Gastrocnemius medialis (tissue), 4 donors: ENCODE results near the gene CLNK. TPM values are rescaled to one million over a fixed set of nuclear protein-coding genes. Genes with fewer than 3 reads are reported as not detected.

Experiments
- ATAC-seq, 2 donors: fragments of 150-250 bp; one replicate each; pipeline ENCODE4 v1.9.1; 2016
- DNase-seq, 2 donors: peaks; one replicate each; pipeline ENCODE4 v3.0.0-alpha.2; 2019
- H3K27ac ChIP-seq, 4 donors: fragments of 200-600 bp; sonication (generic); 1 replicate in 1 of 4; 2 replicates in 3 of 4; pipeline ENCODE4 v1.5.1; 2016 to 2018; ENCODE audit warnings: mild to moderate bottlenecking in 2 of 4, moderate library complexity in 1 of 4
- H3K27me3 ChIP-seq, 3 donors: fragments of 200-600 bp; sonication (generic) in 2 of 3; 1 replicate in 1 of 3; 2 replicates in 2 of 3; pipeline versions ENCODE4 v1.5.1 to v1.6.0; 2016 to 2019; ENCODE audit warnings: mild to moderate bottlenecking in 1 of 3, moderate library complexity in 1 of 3
- H3K36me3 ChIP-seq, 2 donors: fragments of 200-600 bp; sonication (generic) in 1 of 2; one replicate each; pipeline ENCODE4 v1.5.1; 2017 to 2018
- H3K4me1 ChIP-seq, 2 donors: fragments of 200-600 bp; sonication (generic) in 1 of 2; one replicate each; pipeline ENCODE4 v1.5.1; 2016 to 2017; ENCODE audit warnings: mild to moderate bottlenecking in 2 of 2
- H3K4me3 ChIP-seq, 4 donors: fragments of 200-600 bp; sonication (generic) in 3 of 4; 1 replicate in 1 of 4; 2 replicates in 3 of 4; pipeline ENCODE4 v1.5.1; 2016 to 2019; ENCODE audit warnings: mild to moderate bottlenecking in 2 of 4
- H3K9me3 ChIP-seq, 3 donors: fragments of 200-600 bp; sonication (generic) in 2 of 3; 1 replicate in 1 of 3; 2 replicates in 2 of 3; pipeline ENCODE4 v1.5.1; 2016 to 2019
- POLR2A ChIP-seq, 2 donors: fragments of 450-650 bp; IDR thresholded peaks; one replicate each; pipeline ENCODE4 v1.6.1; 2017; ENCODE audit warnings: antibody characterized with exemption in 2 of 2, mild to moderate bottlenecking in 2 of 2, moderate library complexity in 2 of 2
- in situ Hi-C, 4 donors: fragments of 200-750 bp; cut with MboI; loops; one replicate each; pipeline versions ENCODE4 v1.15.0 to v1.8.0; 2017; ENCODE audit warnings: low sequenced_read_pairs in 4 of 4
- intact Hi-C: fragments of 100-400 bp; cut with DNase I; formaldehyde crosslinking; loops from one replicate; pipeline ENCODE4 v1.15.1; 2023; ENCODE audit warnings: low total_unique reads
- total RNA-seq, 4 donors: library from RNA; depleted of rRNA; stranded (reverse); fragments of >200 nt; gene quantifications; one replicate each; pipeline versions ENCODE4 v1.1.0 to v1.2.3, GENCODE V29; 2016
- TF ChIP-seq, protein P1 (sequence below), 5 experiments: fragments of 450-650 bp in 3 of 5; fragments of 200-600 bp in 2 of 5; sonication (generic) in 2 of 5; IDR thresholded peaks in 4 of 5; conservative IDR thresholded peaks in 1 of 5; 1 replicate in 4 of 5; 2 replicates in 1 of 5; pipeline ENCODE4 v1.5.1; 2016 to 2019; ENCODE audit warnings: antibody characterized with exemption in 5 of 5, mild to moderate bottlenecking in 3 of 5, moderate library complexity in 3 of 5

Gene CLNK
- total RNA-seq, 4 donors from 2014 or later: not detected

DNA sequence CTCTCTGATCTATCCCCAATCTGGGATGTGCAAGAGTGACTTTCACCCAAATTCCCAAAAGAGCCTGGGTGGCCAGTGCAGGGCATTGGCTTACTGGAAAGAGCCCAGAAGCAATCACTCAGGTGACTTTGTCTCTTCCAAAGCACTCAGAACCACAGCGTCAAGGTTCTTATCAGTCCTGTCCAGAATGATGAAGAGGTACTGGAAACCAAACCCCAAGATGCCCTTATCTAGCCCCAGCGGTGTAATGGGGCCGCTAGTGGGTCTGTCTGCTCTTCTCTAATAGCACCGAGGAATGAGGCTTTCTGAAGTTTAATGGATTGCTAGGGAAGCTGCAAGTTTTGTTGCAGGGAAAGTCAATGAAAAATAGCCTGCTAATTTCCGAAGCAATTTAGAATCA lies 21.6 kb downstream of the CLNK start:
- Histone ChIP-seq H3K36me3 (no peaks in the 10 kb centered on the region), H3K27ac (no peak overlapping the region), H3K4me1 (no peaks in the 10 kb centered on the region), H3K9me3 (no peaks in the 10 kb centered on the region), H3K27me3 (no peaks in the 10 kb centered on the region), H3K4me3 (no peak overlapping the region)
- intact Hi-C loops: no loop called here
- in situ Hi-C loops: no loop called here
- no peak for ATAC-seq
- TF ChIP-seq, protein P1, sequence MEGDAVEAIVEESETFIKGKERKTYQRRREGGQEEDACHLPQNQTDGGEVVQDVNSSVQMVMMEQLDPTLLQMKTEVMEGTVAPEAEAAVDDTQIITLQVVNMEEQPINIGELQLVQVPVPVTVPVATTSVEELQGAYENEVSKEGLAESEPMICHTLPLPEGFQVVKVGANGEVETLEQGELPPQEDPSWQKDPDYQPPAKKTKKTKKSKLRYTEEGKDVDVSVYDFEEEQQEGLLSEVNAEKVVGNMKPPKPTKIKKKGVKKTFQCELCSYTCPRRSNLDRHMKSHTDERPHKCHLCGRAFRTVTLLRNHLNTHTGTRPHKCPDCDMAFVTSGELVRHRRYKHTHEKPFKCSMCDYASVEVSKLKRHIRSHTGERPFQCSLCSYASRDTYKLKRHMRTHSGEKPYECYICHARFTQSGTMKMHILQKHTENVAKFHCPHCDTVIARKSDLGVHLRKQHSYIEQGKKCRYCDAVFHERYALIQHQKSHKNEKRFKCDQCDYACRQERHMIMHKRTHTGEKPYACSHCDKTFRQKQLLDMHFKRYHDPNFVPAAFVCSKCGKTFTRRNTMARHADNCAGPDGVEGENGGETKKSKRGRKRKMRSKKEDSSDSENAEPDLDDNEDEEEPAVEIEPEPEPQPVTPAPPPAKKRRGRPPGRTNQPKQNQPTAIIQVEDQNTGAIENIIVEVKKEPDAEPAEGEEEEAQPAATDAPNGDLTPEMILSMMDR (IDR thresholded peaks at IDR 0.05 in 4 of 5, conservative IDR thresholded peaks at IDR 0.05 in 1 of 5): no peak
- no peak for TF ChIP-seq POLR2A (IDR thresholded peaks at IDR 0.05)
- DNase-seq: no peak

DNA sequence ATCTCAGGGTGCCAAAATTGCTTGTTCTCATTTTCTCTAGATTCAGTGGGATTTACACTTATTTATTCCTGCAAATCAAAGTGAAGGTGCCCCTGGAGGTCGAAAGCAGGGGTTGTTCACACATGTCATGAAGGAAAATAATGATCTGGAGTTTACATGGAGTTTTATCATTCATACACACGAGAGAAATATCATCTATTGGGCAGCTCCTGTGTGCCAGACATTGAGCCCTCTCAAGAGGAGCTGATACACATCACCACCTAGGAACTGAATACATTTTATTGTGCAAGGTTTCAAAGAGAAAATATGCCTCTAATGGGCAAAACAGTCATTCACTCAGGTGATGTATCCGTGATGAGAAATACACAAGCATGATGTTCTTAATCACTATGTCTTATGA lies 23.5 kb downstream of the CLNK start:
- in situ Hi-C loops: no loop called here
- no peaks in the 10 kb centered on the region for H3K4me1 ChIP-seq
- H3K4me3 ChIP-seq: no peak overlapping the region
- H3K36me3 ChIP-seq: no peaks in the 10 kb centered on the region
- H3K9me3 ChIP-seq: no peaks in the 10 kb centered on the region
- H3K27ac ChIP-seq: no peak overlapping the region
- no peak for DNase-seq
- no peaks in the 10 kb centered on the region for H3K27me3 ChIP-seq
- intact Hi-C loops: no loop called here
- TF ChIP-seq, protein P1 (IDR thresholded peaks at IDR 0.05 in 4 of 5, conservative IDR thresholded peaks at IDR 0.05 in 1 of 5): no peak
- TF ChIP-seq POLR2A (IDR thresholded peaks at IDR 0.05): no peak
- no peak for ATAC-seq

DNA sequence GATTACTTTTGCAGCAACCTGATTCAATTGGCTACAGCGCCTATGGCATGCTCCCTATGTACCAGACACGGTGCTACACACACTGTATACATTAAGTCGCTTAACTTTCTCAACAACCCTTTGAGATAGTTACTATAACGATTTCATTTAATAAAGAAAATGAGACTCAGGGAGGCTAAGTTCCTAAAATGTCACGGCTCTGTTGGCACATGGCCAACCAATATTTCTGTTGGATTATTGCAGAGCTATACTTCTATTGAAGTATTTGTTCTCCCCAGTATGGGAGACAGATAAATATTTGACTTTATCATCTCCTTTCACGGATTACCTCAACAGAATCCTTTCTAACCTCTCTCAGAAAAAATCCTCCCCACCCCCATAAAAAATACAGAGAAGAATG lies 25.3 kb downstream of the CLNK start:
- no peak for DNase-seq
- Histone ChIP-seq H3K27ac (no peak overlapping the region), H3K4me3 (no peak overlapping the region), H3K27me3 (no peaks in the 10 kb centered on the region), H3K36me3 (no peaks in the 10 kb centered on the region), H3K4me1 (no peaks in the 10 kb centered on the region), H3K9me3 (no peaks in the 10 kb centered on the region)
- TF ChIP-seq, protein P1 (IDR thresholded peaks at IDR 0.05 in 4 of 5, conservative IDR thresholded peaks at IDR 0.05 in 1 of 5): no peak
- TF ChIP-seq POLR2A (IDR thresholded peaks at IDR 0.05): no peak
- in situ Hi-C loops (no loop called here), intact Hi-C loops (no loop called here)
- no peak for ATAC-seq

DNA sequence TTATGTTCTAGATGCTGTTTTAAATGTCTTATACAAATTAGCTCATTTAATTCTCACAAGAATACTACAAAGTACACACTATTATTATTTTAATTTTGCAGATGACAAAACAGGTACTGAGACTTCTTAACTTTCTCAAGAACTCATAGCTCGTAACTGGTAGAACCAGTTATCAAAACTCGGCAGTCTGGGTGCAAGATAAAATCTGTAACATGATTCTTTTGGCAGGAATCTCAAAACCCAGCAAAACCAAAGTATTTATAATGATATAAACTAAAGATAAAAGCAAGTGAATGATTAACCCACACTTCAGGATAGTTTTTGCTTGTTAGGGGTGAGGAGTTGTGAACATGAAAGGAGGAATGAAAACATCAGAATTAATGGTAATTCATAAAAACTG lies 27.6 kb downstream of the CLNK start:
- ATAC-seq (no peak), DNase-seq (no peak)
- no peak overlapping the region for H3K27ac ChIP-seq
- H3K4me3 ChIP-seq: no peak overlapping the region
- H3K9me3 ChIP-seq: no peaks in the 10 kb centered on the region
- no peaks in the 10 kb centered on the region for H3K36me3 ChIP-seq
- intact Hi-C loops: no loop called here
- no peaks in the 10 kb centered on the region for H3K27me3 ChIP-seq
- TF ChIP-seq POLR2A (IDR thresholded peaks at IDR 0.05): no peak
- TF ChIP-seq, protein P1 (IDR thresholded peaks at IDR 0.05 in 4 of 5, conservative IDR thresholded peaks at IDR 0.05 in 1 of 5): no peak
- H3K4me1 ChIP-seq: no peaks in the 10 kb centered on the region
- in situ Hi-C loops: no loop called here

DNA sequence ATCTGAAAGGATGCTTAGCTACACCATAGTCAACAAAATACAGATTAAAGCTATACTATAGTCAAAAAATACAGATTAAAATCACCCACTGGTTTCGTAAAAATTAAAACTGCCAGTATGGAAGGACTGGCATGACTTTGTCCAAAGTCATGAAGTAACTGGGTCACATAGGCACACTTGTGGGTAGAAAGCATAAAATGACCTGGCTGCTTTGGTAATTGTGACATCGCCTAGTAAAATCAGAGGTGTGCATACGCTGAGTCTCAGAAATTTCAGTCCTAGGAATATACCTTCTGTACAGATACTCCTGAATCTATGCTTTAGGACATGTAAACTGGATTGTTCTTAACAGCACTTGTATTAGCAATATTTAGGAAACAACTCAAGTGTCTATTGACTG lies 28.1 kb downstream of the CLNK start:
- no peaks in the 10 kb centered on the region for H3K27me3 ChIP-seq
- H3K27ac ChIP-seq: no peak overlapping the region
- no peaks in the 10 kb centered on the region for H3K36me3 ChIP-seq
- TF ChIP-seq, protein P1 (IDR thresholded peaks at IDR 0.05 in 4 of 5, conservative IDR thresholded peaks at IDR 0.05 in 1 of 5): no peak
- no peak for TF ChIP-seq POLR2A (IDR thresholded peaks at IDR 0.05)
- no peaks in the 10 kb centered on the region for H3K4me1 ChIP-seq
- H3K4me3 ChIP-seq: no peak overlapping the region
- H3K9me3 ChIP-seq: no peaks in the 10 kb centered on the region
- intact Hi-C loops: no loop called here
- ATAC-seq (no peak), DNase-seq (no peak)
- in situ Hi-C loops: no loop called here
